Sigmoid colon (tissue), 3 donors: ENCODE data around the gene RGS18.

Source experiments
- POLR2A ChIP-seq, 2 donors: fragments of 450-650 bp; IDR thresholded peaks; one replicate each; pipeline ENCODE4 v1.6.1; 2016; ENCODE audit warnings: antibody characterized with exemption in 2 of 2, mild to moderate bottlenecking in 2 of 2, moderate library complexity in 2 of 2
- TF ChIP-seq, protein P1 (sequence below), 4 experiments: fragments of 450-650 bp in 3 of 4; fragments of 200-600 bp in 1 of 4; IDR thresholded peaks; one replicate each; pipeline ENCODE4 v1.5.1; 2016 to 2019; ENCODE audit warnings: antibody characterized with exemption in 4 of 4, mild to moderate bottlenecking in 3 of 4, moderate library complexity in 2 of 4

DNA sequence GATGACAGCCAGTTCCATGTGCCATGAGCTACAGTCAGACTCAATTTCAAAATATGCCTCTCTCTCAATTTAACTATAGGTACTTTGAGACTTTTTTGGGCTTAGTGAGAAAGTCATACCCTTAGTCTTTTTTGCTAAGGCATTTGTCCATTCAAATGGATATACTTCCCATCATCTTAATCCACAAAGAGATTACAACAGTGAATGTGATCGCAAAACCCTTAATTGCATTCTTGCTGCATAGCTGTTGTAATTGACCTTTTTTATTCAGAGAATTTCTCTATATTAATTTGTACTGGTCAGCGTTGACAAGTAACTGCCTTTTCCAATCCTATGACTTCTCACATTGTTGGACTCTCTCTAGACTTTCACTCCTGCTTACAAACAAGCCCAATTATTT, 38.6 kb upstream of the RGS18 start:
- TF ChIP-seq, protein P1, sequence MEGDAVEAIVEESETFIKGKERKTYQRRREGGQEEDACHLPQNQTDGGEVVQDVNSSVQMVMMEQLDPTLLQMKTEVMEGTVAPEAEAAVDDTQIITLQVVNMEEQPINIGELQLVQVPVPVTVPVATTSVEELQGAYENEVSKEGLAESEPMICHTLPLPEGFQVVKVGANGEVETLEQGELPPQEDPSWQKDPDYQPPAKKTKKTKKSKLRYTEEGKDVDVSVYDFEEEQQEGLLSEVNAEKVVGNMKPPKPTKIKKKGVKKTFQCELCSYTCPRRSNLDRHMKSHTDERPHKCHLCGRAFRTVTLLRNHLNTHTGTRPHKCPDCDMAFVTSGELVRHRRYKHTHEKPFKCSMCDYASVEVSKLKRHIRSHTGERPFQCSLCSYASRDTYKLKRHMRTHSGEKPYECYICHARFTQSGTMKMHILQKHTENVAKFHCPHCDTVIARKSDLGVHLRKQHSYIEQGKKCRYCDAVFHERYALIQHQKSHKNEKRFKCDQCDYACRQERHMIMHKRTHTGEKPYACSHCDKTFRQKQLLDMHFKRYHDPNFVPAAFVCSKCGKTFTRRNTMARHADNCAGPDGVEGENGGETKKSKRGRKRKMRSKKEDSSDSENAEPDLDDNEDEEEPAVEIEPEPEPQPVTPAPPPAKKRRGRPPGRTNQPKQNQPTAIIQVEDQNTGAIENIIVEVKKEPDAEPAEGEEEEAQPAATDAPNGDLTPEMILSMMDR (IDR thresholded peaks at IDR 0.05): no peak
- TF ChIP-seq POLR2A (IDR thresholded peaks at IDR 0.05): no peak
